Motor neuron (in vitro differentiated cells): ENCODE measurements around the gene RPTOR. TPM values are rescaled to one million over a fixed set of nuclear protein-coding genes. Genes with fewer than 3 reads are reported as not detected.

Source experiments
- ATAC-seq, 8 experiments: fragments of 200-7000 bp; cut with Tn5 transposase; replicated peaks in 6 of 8; 2 replicates each; pipeline ENCODE4 v1.8.0; 2021; ENCODE audit warnings: mild to moderate bottlenecking in 8 of 8, moderate library complexity in 8 of 8
- H3K27ac ChIP-seq, 2 donors: fragments of 250-450 bp; sonication (Bioruptor Pico); 2 replicates each; pipeline ENCODE4 v1.9.0; 2021; ENCODE audit warnings: antibody characterized with exemption in 2 of 2, mild to moderate bottlenecking in 2 of 2, moderate library complexity in 1 of 2
- H3K4me1 ChIP-seq, 2 donors: fragments of 250-450 bp; sonication (Bioruptor Pico); replicated peaks in 1 of 2; 2 replicates each; pipeline ENCODE4 v1.6.1; 2021; ENCODE audit warnings: antibody characterized with exemption in 2 of 2, mild to moderate bottlenecking in 2 of 2, moderate library complexity in 1 of 2
- H3K4me3 ChIP-seq, 5 donors: fragments of 250-450 bp; sonication (Bioruptor Pico); 2 replicates each; pipeline ENCODE4 v1.9.0; 2021; ENCODE audit warnings: antibody characterized with exemption in 5 of 5, mild to moderate bottlenecking in 5 of 5, moderate library complexity in 4 of 5
- WGBS, 10 experiments: fragments of 450-650 bp; shearing (Covaris generic); methylation state at CpG; one replicate each; pipeline ENCODE4 v1.0.0; 2022; 5-methylcytosine and 5-hydroxymethylcytosine counted together
- in situ Hi-C, 9 experiments: fragments of 400-800 bp; cut with MboI; loops; one replicate each; pipeline ENCODE4 v1.15.0; 2021; ENCODE audit warnings: low sequenced_read_pairs in 9 of 9, low pct_unique_long_range_greater_than_20kb in 2 of 9; ENCODE audit not compliant: unreplicated experiment in 9 of 9
- total RNA-seq, 8 experiments: library from RNA; unstranded; fragments of 300-600 nt; gene quantifications; 2 replicates each; pipeline versions ENCODE4 v1.2.3 to v1.2.4, GENCODE V29; 2022

The RPTOR gene
- total RNA-seq, 8 experiments from 2014 or later, result 15.6 to 53.3 (median 19.2) TPM

- Histone ChIP-seq H3K4me1 (peaks cover 6 to 24% of the 10 kb centered on the region in 2 donors), H3K27ac (no peak overlapping the region), H3K4me3 (no peak overlapping the region)
- WGBS, 10 experiments, result 80 to 100% (median 96%) methylated on average over 1 to 16 of the region's 34 CpGs; no CpG with 5 or more reads in 3 of the 10 experiments
- in situ Hi-C loops, result no loop called here
- ATAC-seq, result no peak
These were observed 349.2 kb downstream of the RPTOR start for GRCh38 chr17:80893604-80894438.

DNA sequence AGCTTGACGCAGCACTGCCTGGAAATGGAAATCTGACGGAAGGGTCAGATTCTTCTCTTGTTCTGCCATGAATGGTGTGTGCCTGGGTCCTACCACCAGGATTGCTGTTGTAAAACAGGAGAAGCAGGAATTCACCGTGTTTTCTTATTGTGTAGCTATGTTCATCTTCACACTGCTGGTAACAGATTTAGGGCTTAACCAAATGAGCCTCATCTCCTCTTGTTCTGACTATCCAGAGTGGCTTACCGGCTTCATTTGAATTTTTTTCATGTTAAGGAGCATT is 349.7 kb downstream of the RPTOR start:
- no peak overlapping the region for H3K27ac ChIP-seq
- in situ Hi-C loops, result no loop called here
- no peak for ATAC-seq
- peaks cover 6 to 26% of the 10 kb centered on the region in 2 donors for H3K4me1 ChIP-seq
- 40 to 100% (median 93%) methylated on average over 1 to 3 of the region's 4 CpGs; no CpG with 5 or more reads in 3 of the 10 experiments for WGBS, 10 experiments
- no peak overlapping the region for H3K4me3 ChIP-seq

GRCh38 chr17:80894726-80895125 is 350.1 kb downstream of the RPTOR start:
- ATAC-seq, result no peak
- 90 to 100% (median 96%) methylated on average over 1 to 14 of the region's 16 CpGs; no CpG with 5 or more reads in 4 of the 10 experiments for WGBS, 10 experiments
- peaks cover 6 to 26% of the 10 kb centered on the region in 2 donors for H3K4me1 ChIP-seq
- H3K4me3 ChIP-seq, result no peak overlapping the region
- in situ Hi-C loops, result no loop called here
- no peak overlapping the region for H3K27ac ChIP-seq

GRCh38 chr17:80895366-80895765 is 350.7 kb downstream of the RPTOR start:
- ATAC-seq, result no peak
- 50 to 100% (median 73%) methylated on average over 2 to 10 of the region's 21 CpGs; no CpG with 5 or more reads in 5 of the 10 experiments for WGBS, 10 experiments
- H3K4me1 ChIP-seq, result peaks cover 6 to 26% of the 10 kb centered on the region in 2 donors
- in situ Hi-C loops, result no loop called here
- no peak overlapping the region for H3K27ac ChIP-seq
- no peak overlapping the region for H3K4me3 ChIP-seq

GRCh38 chr17:80898716-80899115 is 354.1 kb downstream of the RPTOR start:
- H3K4me1 ChIP-seq, result peaks cover 4% of the 10 kb centered on the region in 2 donors
- peak in 3 of 8 experiments; percentile 25 to 29 (median 27) for ATAC-seq
- H3K27ac ChIP-seq, result no peak overlapping the region
- in situ Hi-C loops, result no loop called here
- 71 to 100% (median 86%) methylated on average over 1 to 4 of the region's 13 CpGs; no CpG with 5 or more reads in 6 of the 10 experiments for WGBS, 10 experiments
- no peak overlapping the region for H3K4me3 ChIP-seq

- peaks cover 4 to 7% of the 10 kb centered on the region in 2 donors for H3K4me1 ChIP-seq
- no peak overlapping the region for H3K4me3 ChIP-seq
- in situ Hi-C loops, result no loop called here
- 33 to 100% (median 83%) methylated on average over 1 to 13 of the region's 22 CpGs; no CpG with 5 or more reads in 1 of the 10 experiments for WGBS, 10 experiments
- peak in 3 of 8 experiments; percentile 52 to 83 (median 78) for ATAC-seq
- no peak overlapping the region for H3K27ac ChIP-seq
These were observed 355.0 kb downstream of the RPTOR start for GRCh38 chr17:80899402-80900268.

- WGBS, 10 experiments, result 70 to 100% (median 82%) methylated on average over 2 to 4 of the region's 4 CpGs; no CpG with 5 or more reads in 2 of the 10 experiments
- Histone ChIP-seq H3K4me3 (no peak overlapping the region), H3K4me1 (peaks cover 4 to 7% of the 10 kb centered on the region in 2 donors), H3K27ac (no peak overlapping the region)
- ATAC-seq, result peak in 1 of 8 experiments; percentile 36
- in situ Hi-C loops, result no loop called here
These were observed 356.7 kb downstream of the RPTOR start for GRCh38 chr17:80901319-80901718.

DNA sequence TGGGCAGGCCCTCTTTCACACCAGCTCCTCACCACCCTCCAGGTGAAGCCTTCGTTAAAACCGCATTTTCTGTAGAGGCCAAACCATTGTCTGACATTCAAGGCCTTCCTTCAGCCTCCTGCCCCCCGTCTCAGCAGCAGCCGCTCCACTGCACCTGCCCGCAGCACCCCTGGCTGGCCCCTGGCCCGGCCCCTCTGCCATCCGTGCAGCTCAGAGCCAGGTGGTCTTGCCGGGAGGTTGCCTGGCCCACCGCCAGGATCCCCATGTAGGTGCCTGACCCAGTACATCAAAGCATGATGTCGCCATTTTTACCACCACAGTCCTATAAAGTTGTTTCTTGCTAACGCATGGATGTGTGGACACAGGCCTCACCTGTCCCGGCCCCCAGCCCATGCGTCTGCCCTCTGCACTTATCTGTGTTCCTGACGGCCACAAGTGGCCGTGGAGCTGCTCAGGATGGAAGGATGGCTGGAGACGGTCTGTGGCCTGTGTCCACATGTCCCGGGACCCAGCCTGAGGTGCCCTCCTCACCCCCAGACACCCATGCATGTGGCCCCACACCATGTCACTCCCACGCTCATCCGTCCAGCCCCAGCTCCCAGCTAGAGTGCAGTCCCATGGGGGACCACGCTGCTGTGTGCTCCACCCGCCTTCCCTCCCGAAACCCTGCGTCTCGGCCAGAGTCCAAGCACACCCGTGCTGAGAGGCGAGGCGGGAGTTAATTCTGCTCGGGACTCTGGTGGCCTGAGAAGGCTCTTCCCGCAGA is 357.7 kb downstream of the RPTOR start:
- no peak overlapping the region for H3K27ac ChIP-seq
- no peak overlapping the region for H3K4me3 ChIP-seq
- WGBS, 10 experiments, result 80 to 100% (median 89%) methylated on average over 2 to 7 of the region's 29 CpGs; no CpG with 5 or more reads in 5 of the 10 experiments
- ATAC-seq, result peak in 1 of 8 experiments; percentile 4
- in situ Hi-C loops, result no loop called here
- peaks cover 4 to 7% of the 10 kb centered on the region in 2 donors for H3K4me1 ChIP-seq

- in situ Hi-C loops, result no loop called here
- ATAC-seq, result peak in 5 of 8 experiments; percentile 62 to 73 (median 67)
- peaks cover 4 to 7% of the 10 kb centered on the region in 2 donors for H3K4me1 ChIP-seq
- no peak overlapping the region for H3K27ac ChIP-seq
- 65 to 100% (median 95%) methylated on average over 1 to 17 of the region's 29 CpGs; no CpG with 5 or more reads in 2 of the 10 experiments for WGBS, 10 experiments
- H3K4me3 ChIP-seq, result no peak overlapping the region
These were observed 358.4 kb downstream of the RPTOR start for GRCh38 chr17:80902963-80903611.

DNA sequence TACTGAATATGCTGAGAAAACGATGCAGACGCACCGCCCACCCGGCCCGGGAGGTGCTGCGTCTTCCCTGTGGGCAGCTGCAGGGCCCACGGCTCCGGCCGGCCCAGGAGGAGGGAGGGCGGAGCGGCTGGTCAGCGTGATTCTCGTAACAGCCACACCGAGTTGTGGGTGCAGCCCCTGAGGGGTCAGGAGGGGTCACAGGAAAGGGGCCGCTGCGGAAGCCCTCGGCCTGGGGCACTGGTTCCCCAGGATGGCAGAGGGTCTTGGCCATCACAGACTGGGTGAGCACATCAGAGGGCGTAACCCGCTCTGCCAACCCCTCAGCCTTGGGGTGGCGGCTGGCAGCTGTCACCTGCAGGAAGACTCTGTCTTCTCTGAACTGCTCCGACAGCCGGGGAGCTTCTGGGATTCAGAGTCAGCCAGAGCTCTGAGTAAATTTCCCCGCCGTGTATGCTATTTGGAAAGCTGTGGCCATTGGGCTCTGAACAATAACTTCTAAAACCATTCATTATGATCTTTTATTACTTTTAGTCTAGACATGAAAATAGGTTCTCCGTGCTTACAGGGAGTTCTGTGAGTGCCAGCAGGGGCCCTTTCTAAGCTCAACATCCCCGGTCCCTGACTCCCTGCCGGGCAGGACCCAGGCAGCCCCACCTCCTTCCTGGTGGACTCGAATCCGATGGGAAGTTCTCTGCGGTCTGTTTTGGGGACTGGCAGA is 359.6 kb downstream of the RPTOR start:
- in situ Hi-C loops, result no loop called here
- ATAC-seq, result no peak
- H3K27ac ChIP-seq, result no peak overlapping the region
- peaks cover 4% of the 10 kb centered on the region in 2 donors for H3K4me1 ChIP-seq
- no peak overlapping the region for H3K4me3 ChIP-seq
- 35 to 92% (median 60%) methylated on average over 1 to 23 of the region's 30 CpGs; no CpG with 5 or more reads in 1 of the 10 experiments for WGBS, 10 experiments

GRCh38 chr17:80905586-80906230 is 361.1 kb downstream of the RPTOR start:
- no peak overlapping the region for H3K4me3 ChIP-seq
- no peak overlapping the region for H3K27ac ChIP-seq
- in situ Hi-C loops, result no loop called here
- peaks cover 4 to 9% of the 10 kb centered on the region in 2 donors for H3K4me1 ChIP-seq
- no peak for ATAC-seq
- WGBS, 10 experiments, result 80 to 97% (median 90%) methylated on average over 1 to 11 of the region's 22 CpGs; no CpG with 5 or more reads in 7 of the 10 experiments
